Muscle of arm (tissue), 12 donors: Measurements from ENCODE around the gene PRDM16. TPM values are rescaled to one million over a fixed set of nuclear protein-coding genes. Genes with fewer than 3 reads are reported as not detected.

Source experiments
- DNase-seq: peaks from one replicate; pipeline ENCODE4 v3.0.0-alpha.2; 2013
- polyA plus RNA-seq, 12 donors: library from polyadenylated mRNA; unstranded; fragments of 120-200 nt; gene quantifications; one replicate each; pipeline ENCODE4 v1.2.1, GENCODE V29; 2013; ENCODE audit not compliant: insufficient read length in 12 of 12

PRDM16 gene
- polyA plus RNA-seq, 12 donors, result 0.66 to 2.0 (median 0.87) TPM; not detected in 2

DNA sequence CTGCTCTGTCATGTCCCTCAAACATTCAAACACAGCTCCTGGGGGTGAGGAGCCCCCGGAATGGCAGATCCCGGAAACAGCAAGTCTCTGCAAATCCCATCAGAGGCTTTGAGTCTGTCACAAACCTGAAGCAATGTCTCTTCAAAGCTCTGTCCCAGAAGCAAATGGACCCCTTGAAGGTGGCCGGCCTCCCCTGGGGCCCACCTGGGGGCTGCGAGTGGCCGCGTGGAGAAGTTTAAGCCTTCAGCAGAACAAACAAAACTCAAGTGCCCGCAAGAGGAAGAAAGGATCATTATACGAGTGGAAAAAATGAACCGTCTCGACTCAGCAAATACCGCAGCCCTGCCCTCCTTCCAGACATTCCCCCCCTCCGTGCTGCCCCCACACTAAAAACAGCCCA is 53.3 kb downstream of the PRDM16 start:
- no peak for DNase-seq

DNA sequence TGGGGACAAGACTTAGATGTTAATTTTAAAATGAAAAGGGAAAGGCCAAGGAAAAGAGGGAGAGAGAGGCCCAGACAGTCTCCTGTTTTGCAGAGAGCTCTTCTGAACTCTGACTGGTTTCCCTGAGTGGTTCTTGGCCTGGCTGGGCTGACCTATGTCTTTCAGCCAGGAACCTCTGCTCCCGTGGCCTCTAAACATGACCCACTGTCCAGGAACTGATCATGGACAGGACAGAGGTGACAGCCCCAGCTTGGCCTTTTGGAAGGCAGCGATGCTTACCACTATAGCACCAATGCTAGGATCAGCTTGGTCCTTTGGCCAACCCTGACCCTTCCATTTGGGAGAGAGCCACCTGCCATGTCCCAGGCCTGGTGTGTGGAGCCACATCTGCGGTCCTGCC is 55.2 kb downstream of the PRDM16 start:
- no peak for DNase-seq

GRCh38 chr1:3125078-3125477 is 56.1 kb downstream of the PRDM16 start:
- no peak for DNase-seq

DNA sequence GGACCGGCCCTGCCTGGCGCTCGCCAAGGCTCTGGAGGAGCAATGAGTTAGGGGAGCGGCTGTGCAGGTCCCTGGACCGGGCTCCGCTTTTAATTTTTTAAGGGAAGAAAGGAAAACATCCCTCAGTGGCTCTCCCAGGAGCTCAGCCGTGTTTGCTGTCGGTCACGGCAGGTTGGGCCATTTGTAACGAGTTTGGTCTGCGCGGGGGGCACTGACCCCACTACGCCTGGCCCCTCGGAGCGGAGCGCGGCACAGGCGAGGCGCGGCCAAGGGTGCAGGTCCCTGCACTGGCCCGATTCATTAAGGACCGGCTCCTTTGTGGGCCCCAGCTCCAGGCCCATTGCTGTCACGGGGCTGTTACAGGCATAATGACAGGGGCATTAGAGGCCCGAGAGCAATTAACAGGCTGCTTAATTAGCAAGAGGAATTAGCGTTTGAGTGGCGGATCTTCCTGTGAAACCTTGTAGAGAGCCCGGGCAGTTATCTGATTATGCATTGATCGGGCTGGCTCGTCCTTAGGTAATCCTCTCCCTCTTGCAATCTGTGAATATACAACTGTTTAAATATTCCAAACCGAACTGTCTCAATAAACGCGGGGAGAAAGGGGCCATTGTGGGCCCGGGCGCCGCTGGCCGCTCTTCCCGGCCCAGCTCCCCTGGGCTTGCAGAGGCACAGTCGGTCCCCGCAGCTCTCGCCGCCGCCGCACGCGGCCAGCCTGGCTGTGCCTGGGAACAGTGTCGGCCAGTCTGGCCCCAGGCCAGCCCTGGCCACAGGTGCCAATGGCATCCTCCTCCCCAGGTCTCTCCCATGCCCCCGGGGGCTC is 56.8 kb downstream of the PRDM16 start:
- no peak for DNase-seq

DNA sequence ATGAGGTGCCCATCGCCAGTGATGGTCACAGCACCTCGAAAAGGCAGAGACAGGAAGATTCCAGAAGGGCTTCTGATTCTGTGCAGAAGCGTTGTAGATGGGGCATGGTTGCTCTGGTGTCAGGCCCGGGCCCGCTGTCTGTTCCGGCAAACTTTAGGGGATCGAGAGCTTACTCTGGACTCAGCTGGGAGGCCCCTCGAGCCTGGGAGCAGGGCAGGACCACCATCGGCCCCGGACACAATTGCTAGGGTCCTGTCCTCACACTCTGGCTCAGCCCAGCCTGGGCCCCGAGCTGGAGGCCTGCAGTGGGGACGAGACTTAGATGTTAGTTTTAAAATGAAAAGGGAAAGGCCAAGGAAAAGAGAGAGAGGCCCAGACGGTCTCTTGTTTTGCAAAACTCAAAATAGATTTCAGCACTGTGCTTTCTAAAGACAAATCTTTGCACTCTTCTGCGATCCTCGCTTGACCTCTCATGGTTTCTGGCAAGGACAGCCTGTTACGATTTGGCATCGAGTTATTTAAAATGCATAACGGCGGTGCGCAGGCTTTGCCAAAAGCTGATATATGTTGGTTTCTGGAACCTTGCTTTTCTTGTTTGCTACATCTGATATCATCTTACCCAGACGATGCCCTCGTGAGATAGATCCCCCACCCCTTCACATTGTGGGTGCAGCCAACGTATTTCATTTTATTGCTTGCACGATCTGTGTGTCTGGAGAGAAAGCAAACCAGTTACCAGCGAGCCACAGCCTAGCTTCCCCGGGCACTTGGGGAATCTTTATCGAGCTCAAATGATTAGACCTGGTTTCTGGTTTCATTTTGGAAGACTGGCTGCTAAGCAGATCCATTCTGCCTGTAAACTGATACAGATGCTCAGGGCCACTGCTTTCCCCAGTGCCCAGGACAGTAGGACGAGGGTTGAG is 58.0 kb downstream of the PRDM16 start:
- peak; percentile 27 for DNase-seq

- DNase-seq, result no peak
Observed at GRCh38 chr1:3127738-3128137, 58.7 kb downstream of the PRDM16 start.

DNA sequence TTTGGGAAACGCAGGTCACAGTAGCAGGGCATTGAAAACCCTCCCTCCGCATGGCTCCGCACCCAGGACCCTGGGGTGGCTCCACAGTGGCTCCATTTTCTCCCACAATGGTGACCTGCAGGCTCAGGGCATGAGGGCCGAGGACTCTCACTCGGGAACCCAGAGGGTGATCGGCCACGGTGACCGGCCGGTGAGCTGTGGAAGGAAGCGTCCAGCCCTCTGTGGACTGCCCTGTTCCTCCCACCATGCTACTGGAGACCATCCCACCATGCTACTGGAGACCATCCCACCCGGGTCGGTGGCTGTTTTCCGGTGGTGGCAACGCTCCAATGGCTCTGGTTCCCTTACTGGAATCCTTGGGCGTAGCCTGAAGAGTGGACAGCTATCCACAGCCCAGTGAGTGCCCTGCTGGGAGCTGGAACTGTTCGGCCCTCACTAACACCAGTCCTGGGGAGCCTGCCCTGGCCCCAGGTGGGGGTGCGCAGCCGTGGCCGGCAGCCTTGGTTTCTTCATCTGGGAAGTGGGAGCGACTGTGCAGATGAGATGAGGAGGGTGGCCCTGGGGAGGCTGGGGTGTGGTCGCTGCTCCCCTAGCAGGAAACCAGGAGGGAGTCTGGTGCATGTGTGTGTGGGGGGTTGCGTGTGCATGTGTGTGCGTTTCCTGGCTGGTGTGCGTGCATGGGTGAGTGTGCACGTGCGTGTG is 59.6 kb downstream of the PRDM16 start:
- DNase-seq, result no peak

DNA sequence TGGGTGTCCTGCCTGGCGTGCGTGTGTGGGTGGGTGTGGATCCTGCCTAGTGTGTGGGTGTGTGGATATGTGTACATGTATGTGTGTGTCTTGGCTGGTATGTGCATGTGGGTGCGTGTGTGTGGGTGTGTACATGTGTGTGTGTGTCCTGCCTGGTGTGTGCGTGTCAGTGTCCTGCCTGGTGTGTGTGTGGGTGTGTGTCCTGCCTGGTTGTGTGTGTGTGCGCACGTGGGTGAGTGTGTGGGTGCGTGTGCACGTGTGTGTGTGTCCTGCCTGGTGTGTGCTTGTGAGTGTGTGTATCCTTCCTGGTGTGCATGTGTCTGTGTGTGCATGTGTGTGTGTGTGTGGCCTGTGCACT is 60.1 kb downstream of the PRDM16 start:
- DNase-seq, result no peak

DNA sequence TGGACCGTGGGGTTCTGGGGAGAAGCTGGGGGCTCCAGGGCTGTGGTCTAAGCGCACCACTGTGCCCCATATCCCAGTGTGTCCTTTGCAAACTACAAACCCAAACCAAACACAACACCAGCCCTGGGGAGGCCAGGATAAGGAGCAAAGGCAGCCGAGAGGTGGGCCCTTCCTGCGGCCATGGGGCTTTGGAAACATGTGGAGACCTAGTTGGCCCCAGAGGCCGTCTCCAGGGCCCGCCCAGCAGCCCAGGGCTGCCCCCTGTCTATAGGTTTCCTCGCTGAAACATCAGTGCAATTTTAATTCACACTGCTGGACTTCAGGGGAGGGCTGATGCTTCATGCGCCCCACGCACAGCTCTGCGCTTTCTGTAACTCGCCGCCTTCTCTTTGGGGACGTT is 61.3 kb downstream of the PRDM16 start:
- no peak for DNase-seq

DNA sequence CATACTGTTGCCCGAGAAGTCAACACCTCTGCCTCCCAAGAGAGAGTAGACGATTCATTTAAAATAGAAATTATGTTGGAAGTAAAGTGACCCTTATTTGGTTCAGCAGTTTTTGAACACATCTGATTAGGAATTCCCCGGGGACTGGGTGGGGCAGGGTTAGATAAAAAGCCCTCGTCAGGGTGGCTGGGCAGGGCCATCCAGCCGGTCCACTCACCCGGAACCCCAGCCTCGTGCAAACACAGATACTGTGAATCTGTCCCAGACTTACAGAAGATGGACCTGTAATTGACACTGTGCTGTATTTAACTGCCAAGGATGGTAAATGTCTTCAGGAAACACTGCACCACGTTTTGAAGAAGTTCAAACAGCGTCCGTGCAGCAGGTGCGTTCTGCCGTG is 63.7 kb downstream of the PRDM16 start:
- no peak for DNase-seq

DNA sequence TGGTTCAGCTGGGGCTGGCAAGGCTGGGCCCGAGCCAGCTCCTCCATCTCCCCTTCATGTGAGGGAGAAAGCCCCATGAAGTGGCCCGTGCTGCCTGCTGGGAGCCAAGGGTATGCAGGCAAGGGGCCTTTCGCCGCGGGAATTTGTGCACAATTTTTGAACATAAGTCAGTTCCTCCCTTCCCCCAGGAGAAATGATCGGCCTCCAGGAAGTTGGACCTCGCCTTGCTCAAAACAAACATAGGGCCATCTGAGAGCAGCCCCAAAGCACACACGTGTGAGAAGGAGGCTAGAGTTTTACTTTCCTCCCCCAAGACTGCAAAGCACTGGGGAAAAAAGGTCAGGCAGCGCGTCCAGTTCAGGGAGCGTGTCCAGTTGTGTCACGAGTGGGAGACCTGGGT is 64.7 kb downstream of the PRDM16 start:
- DNase-seq, result no peak

DNA sequence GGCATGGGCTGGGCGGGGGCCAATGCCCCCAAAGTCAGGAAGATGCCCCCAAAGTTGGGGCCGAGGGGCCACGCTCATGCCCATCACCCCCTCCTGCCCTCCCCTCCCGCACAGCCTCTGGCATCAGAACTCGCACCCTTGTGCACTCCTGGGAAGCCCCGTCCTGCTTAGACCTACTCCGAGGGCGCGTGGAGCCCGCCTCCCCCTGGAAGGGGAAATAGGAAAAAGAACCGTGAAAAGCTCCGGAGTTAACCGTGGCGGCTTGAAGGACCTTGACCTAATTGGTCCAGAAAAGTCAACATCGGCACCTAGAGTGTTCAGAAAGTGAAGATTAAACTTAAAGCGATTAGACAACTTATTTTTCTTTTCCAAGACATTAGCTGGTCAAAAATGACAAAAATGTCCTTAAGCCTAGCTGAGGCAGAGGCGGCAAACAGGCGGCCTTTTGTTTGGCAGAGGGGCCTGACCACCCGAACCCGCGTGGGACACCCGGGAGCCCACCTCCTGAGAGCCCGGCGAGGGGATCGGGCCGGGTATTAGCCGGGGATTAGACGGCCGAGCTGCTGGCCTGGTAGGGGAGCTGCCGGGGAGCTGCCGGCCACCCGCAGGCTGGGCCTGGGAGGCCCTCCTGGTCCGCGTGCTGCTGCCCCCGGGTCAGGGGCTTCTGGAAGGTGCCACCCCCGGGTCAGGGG is 65.5 kb downstream of the PRDM16 start:
- no peak for DNase-seq

DNA sequence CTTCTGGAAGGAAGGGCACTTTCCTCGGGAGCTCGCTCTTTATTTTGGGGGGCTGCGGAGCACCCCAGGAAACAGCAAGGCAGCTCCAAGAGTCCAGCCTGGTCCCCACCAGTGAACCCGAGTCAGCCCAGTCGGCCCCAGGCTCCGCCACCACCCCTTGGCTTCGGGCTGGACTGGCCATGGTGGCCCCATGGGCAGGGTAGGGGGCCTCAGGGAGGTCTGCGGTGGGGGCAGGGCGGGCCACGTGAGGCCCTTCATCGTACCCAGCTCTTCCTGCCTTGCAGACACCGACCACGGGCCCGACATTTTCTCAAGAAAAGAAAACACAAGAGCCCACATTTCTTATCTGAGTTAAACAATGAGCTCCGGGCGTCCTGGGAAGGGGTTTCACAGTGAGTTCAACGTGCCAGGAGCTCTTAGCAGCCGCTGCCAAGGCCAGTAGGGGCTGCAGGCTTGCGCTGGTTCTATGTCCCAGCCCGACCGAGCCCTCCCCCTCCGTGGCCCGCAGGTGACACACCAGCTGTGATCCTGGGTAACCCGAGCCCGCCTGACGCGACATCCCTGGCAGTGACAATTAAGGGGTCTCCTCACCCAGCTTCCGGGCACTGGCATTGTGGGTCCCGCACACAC is 66.2 kb downstream of the PRDM16 start:
- DNase-seq, result no peak

DNA sequence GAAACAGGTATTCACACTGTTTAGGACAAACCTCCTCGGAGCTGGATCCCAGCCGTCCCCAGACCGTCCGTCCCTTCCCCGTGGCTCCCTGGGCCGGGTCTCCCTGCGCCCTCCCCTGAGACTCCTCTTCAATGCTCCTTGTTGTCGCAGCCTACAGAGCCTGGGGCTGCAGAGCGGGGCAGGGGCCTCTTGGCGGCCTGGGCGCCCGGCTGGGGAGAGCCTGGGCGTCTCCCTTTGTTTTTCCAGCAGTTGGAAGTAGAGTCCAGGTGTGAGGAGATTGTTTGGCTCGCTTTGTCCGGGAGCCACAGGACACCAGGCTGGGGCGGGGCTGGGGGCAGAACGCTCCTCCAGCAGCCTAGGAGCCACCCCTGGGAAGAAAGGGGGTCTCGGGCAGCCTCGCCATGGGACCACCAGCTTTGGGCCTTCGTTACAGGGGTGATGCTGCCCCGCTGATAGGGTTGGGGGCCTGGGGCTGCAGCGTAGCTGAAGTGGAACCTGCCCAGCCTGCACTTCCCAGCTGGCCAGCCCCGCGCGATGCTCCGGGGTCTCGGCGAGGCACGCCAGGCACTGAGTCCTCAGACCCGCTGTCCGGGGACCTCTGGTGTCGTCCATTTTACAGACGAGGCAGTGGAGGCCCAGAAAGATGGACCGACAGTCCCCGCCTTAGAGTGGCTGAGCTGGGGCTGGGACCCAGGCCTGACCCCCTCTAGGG is 66.9 kb downstream of the PRDM16 start:
- no peak for DNase-seq

GRCh38 chr1:3136532-3136931 is 67.5 kb downstream of the PRDM16 start:
- no peak for DNase-seq

- no peak for DNase-seq
Observed at GRCh38 chr1:3137111-3138100, 68.4 kb downstream of the PRDM16 start.

- no peak for DNase-seq
Observed at GRCh38 chr1:3138623-3139151, 69.7 kb downstream of the PRDM16 start.

DNA sequence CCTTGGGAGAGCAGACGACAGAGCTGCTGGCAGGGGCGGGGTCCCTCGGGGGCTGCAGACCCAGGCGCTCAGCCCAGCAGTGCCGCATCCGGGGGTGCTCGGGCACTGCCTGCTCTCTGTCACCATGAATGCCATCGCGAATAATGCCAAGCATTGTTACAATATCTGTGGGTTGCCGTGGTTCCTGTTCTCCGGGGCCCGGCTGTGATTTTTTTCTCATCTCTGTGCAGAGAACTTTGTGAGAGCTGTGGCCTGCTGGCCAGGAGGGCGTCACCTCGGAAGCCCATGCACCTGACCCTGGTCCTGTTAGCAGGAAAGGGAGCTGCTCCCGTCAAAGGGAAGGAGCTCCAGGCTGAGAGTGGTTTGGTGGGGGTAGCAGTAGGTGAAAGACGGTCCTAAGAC is 70.4 kb downstream of the PRDM16 start:
- no peak for DNase-seq

GRCh38 chr1:3139871-3140361 is 70.9 kb downstream of the PRDM16 start:
- no peak for DNase-seq
